NCI-H2227 (cell line): ENCODE data around the gene DUSP22.
"Not testable (repeated sequence)": the region's sequence is repeated elsewhere in the genome, so short reads cannot be mapped to it uniquely, and the experiment has no call there.

Experiments used
- DNase-seq: peaks from one replicate; lab custom pipeline; 2025; ENCODE audit not compliant: unreplicated experiment; lab: John Stamatoyannopoulos, UW

DUSP22 gene

GRCh38 chr6:291697-292505 is at the start of gene DUSP22:
Gene DUSP22, plus strand, starts transcription at chr6:292487. Its CDS starts 53 bp downstream, at chr6:292540.
- DNase-seq, result no peak

GRCh38 chr6:246352-246751 is 45.9 kb upstream of the DUSP22 start:
- DNase-seq, result no peak

- no peak for DNase-seq
Measured at GRCh38 chr6:247351-247750, 44.9 kb upstream of the DUSP22 start.

- not testable (repeated sequence) for DNase-seq
Measured at GRCh38 chr6:248046-248445, 44.2 kb upstream of the DUSP22 start.

- no peak for DNase-seq
Measured at GRCh38 chr6:250676-251075, 41.6 kb upstream of the DUSP22 start.

- DNase-seq, result no peak
Measured at GRCh38 chr6:251920-252319, 40.4 kb upstream of the DUSP22 start.

- DNase-seq, result no peak
Measured at GRCh38 chr6:252775-253535, 39.3 kb upstream of the DUSP22 start.

- no peak for DNase-seq
Measured at GRCh38 chr6:254016-254415, 38.3 kb upstream of the DUSP22 start.

GRCh38 chr6:255041-255750 is 37.1 kb upstream of the DUSP22 start:
- DNase-seq, result no peak

GRCh38 chr6:255751-256083 is 36.6 kb upstream of the DUSP22 start:
- no peak for DNase-seq

- DNase-seq, result no peak
Measured at GRCh38 chr6:256169-256568, 36.1 kb upstream of the DUSP22 start.

GRCh38 chr6:257031-257725 is 35.1 kb upstream of the DUSP22 start:
- no peak for DNase-seq

GRCh38 chr6:257774-258173 is 34.5 kb upstream of the DUSP22 start:
- no peak for DNase-seq

GRCh38 chr6:259316-259715 is 33.0 kb upstream of the DUSP22 start:
- DNase-seq, result no peak

GRCh38 chr6:259901-260508 is 32.3 kb upstream of the DUSP22 start:
- no peak for DNase-seq

GRCh38 chr6:264626-265025 is 27.7 kb upstream of the DUSP22 start:
- no peak for DNase-seq

GRCh38 chr6:268394-268935 is 23.8 kb upstream of the DUSP22 start:
- no peak for DNase-seq

- DNase-seq, result no peak
Measured at GRCh38 chr6:273551-274058, 18.7 kb upstream of the DUSP22 start.

- DNase-seq, result no peak
Measured at GRCh38 chr6:277746-278145, 14.5 kb upstream of the DUSP22 start.

- DNase-seq, result no peak
Measured at GRCh38 chr6:278494-278893, 13.8 kb upstream of the DUSP22 start.
